GM21786 (cell line): ENCODE results near the gene DXO.
"Not testable (repeated sequence)": the region's sequence is repeated elsewhere in the genome, so short reads cannot be mapped to it uniquely, and the experiment has no call there.

Source experiments
- ATAC-seq: cut with Tn5 transposase; IDR thresholded peaks from one replicate; pipeline ENCODE4 v1.9.1; 2021; ENCODE audit not compliant: unreplicated experiment

Gene DXO

GRCh38 chr6:31980195-31980876 is 8.4 kb upstream of the DXO start:
- ATAC-seq = not testable (repeated sequence)

- ATAC-seq = no peak
Observed at GRCh38 chr6:31979238-31979898, 7.4 kb upstream of the DXO start.

- no peak for ATAC-seq
Observed at GRCh38 chr6:31978831-31979230, 6.9 kb upstream of the DXO start.

DNA sequence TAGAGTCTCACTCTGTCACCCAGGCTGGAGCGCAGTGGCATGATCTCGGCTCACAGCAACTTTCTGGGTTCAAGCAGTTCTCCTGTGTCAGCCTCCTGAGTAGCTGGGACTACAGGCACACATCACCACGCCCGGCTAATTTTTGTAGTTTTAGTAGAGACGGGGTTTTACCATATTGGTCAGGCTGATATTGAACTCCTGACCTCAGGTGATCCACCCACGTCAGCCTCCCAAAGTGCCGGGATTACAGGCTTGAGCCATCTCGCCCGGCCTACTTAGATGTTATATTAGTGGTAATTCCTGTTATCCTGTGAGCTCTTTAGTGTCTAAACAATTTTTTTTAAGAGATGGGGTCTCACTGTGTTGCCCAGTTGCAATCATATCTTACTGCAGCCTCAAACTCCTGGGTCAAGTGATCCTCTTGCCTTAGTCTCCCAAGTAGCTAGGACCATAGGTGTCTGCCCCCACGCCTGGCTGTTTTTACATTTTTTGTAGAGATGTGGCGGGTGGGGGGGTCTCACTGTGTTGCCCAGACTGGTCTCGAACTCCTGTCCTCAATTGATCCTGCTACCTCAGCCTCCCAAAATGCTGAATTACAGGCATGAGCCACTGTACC is 6.0 kb upstream of the DXO start:
- ATAC-seq = no peak

DNA sequence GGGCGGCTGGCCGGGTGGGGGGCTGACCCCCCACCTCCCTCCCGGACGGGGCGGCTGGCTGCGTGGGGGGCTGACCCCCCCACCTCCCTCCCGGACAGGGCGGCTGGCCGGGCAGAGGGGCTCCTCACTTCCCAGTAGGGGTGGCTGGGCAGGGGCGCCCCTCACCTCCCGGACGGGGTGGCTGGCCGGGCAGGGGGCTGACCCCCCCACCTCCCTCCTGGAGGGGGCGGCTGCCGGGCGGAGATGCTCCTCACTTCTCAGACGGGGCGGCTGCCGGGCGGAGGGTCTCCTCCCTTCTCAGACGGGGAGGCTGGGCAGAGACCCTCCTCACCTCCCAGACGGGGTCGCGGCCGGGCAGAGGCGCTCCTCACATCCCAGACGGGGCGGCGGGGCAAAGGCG is 4.1 kb upstream of the DXO start:
- ATAC-seq = not testable (repeated sequence)

GRCh38 chr6:31972709-31973350 is 892 bp upstream of the DXO start:
- no peak for ATAC-seq

- peak; percentile 3 for ATAC-seq
Observed at GRCh38 chr6:31971279-31971992, 502 bp downstream of the DXO start.

DNA sequence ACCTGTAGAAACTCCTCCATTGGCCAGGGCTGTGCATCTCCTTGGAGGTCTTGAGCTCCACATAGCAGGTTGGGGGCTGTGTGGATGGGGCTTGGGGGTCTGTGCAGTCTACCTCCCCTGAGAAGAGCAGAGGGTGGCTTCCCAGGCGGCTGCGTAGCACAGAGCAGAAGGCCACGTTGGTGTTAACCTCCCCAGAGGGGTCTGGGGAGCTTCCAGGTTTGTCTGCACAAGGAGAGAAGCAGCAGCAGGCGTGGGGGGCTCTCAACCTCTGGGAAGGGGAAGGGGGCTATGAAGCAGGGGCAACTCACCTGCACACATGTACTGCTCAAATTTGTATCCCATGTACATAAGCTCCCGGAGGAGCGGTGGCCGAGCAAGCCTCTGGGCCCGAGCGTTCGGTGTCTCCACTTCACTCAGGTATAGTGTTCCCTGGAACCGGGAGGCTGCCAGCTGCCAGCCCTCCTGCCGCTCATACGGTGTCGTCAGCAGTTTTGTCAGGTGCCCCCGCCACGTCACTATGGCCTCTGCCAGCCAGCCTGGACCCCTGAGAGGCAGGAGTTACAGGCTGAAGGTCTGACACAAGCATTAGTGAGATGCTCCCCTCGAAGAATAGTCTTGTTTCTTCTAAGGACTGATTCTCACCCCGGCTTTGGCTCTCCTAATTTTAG is 1.2 kb downstream of the DXO start:
- no peak for ATAC-seq

DNA sequence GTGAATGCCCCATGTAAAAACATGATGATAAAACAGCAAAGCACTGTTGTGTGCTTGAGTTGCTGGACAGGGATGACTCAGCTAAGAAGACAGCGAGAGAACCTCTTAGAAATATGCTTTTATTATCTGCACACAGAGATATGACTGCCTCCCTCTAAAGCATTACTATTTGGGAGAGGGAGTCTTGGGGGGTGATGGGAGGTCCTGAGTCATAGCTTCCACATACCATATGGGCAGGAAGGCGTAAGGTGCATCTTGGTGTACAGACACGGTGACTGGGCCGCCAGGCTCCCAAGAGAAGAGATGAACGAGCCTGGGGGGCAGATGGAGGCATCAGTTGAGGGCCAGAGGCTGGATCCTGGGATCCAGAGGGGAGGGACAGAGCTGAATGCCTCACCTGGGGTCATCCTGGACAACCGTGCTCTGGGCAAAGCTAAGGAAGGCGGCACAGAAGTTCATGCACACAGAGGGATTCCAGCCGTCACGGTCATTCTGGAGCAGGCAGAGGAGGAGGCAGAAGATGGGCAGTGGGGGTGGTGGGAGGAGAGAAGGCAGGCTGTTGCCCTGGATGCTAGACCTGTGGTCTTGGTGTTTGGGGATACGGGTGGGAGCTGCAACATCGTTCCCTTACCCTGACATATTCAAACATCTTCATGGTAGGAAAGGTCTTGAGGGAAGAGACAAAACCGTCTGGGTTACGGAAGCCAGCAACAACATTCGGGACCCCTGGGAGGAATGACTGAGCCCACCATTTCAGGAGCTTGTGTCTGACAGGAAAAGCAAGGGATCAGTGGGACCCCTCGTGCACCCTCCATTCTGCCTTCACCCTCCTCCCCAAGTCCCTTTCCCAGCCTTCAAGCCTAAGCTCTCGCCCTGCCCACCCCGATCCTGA is 2.0 kb downstream of the DXO start:
- ATAC-seq = no peak

GRCh38 chr6:31968791-31969711 is 2.9 kb downstream of the DXO start:
- ATAC-seq = no peak

DNA sequence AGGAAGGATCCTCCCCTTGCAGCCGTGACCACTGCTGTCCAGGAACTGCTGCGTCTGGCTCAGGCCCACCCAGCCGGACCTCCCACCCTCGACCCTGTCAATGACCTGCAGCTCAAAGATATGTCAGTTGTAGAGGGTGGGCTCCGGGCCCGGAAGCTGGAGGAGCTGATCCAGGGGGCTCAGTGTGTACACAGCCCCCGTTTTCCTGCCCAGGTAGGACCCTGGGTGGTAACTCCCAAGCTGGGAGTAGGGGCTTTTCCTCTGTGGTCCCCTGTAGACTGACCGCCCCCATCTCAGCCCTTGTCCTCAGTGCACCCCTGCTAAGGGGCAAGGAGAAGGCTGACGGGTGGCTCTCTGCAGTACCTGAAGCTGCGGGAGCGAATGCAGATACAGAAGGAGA is 3.6 kb downstream of the DXO start:
- ATAC-seq = no peak

GRCh38 chr6:31967926-31968320 is 4.0 kb downstream of the DXO start:
- ATAC-seq = no peak

GRCh38 chr6:31966997-31967925 is 4.7 kb downstream of the DXO start:
- no peak for ATAC-seq

DNA sequence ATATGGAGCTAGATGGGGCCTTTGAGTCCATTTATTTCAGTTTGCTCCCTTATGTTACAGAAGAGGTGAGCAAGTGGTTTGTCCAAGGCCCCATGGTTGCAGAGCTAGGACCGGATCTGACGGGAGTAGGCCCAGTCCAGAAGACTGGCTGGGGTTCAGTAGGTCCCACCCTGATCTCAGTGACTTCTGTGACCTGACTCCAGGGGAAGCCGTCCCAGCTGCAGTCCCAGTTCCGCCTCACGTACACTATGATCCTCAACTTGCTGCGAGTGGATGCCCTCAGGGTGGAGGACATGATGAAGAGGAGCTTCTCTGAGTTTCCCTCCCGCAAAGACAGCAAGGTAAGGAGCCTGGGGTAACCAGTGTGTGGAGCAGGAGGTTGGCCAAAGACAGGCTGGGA is 5.4 kb downstream of the DXO start:
- no peak for ATAC-seq

GRCh38 chr6:31965700-31966099 is 6.2 kb downstream of the DXO start:
- no peak for ATAC-seq

- no peak for ATAC-seq
Observed at GRCh38 chr6:31963921-31964320, 8.0 kb downstream of the DXO start.

DNA sequence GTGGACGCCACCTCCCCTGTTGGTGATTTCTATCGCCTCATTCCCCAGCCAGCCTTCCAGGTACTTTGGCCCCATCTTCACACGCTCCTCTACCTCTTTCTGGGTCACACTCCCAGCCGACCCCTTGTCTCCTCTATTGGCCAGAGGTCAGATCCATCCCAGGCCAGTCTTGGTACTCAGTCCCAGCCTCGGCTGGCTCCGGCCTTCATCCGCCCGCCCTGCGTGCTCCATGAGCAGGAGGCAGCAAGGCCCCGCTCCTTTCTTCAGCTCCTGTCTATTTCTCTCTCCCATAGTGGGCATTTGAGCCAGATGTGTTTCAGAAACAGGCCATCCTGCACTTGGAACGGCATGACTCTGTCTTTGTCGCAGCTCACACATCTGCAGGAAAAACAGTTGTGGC is 10.3 kb downstream of the DXO start:
- no peak for ATAC-seq
